GM21381 (cell line): Measurements from ENCODE around the gene LIPG.
"Not testable (repeated sequence)": the region's sequence is repeated elsewhere in the genome, so short reads cannot be mapped to it uniquely, and the experiment has no call there.

Source experiments
- ATAC-seq: cut with Tn5 transposase; IDR thresholded peaks from one replicate; pipeline ENCODE4 v1.9.1; 2021; ENCODE audit warnings: mild to moderate bottlenecking, moderate library complexity; ENCODE audit not compliant: unreplicated experiment

LIPG gene

DNA sequence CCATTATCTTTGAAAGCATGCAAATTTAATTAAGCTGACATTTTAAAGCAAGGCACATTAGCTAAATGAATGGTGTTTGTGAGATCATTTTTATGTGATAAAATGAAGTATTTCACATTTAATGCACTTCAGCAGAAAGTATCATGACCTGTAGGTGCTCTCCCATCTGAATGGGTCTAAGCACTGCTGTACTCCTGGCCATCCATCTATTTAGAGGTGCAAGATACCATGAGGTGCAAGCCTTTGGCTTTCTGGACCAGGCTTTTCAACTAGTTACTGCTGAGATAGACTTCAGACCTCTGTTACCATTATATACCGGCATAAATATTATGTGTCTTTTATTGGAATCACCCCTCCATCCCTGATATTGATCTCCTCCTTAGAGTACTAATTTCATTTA, 15.6 kb upstream of the LIPG start:
- no peak for ATAC-seq

DNA sequence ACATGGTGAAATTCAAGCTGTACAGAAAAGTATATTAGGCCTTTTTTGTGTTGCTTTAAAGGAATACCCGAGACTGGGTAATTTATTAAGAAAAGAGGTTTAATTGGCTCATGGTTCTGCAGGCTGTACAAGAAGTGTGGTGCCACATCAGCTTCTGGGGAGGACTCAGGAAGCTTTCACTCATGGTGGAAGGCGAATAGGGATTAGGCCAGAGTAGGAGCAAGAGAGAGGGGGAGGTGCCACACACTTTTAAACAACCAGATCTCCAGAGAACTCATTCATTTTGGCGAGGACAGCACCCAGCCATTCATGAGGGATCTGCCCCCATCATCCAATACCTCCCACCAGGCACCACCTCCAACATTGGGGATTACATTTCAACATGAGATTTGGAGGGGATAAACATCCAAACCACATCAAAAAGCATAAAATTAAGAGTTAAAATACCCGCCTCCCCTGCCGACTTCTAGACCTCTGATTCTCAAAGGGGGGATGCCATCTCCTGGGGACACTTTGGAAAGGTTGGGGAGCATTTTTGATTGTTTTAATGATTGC, 15.1 kb upstream of the LIPG start:
- no peak for ATAC-seq

DNA sequence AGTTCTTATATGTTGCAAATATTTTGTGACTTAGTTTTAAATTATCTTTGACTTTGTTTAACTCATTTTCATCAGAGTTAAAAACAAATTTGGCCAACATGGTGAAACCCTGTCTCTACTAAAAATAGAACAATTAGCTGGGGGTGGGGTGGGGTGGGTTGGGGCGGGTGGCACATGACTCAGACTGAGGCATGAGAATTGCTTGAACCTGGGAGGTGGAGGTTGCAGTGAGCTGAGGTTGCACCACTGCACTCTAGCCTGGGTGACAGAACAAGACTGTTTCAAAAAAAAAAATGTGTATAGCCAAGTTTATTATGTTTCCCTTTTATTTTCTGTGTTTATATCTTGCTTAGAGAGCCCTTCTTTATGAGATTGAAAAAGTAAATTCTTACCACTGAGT, 14.2 kb upstream of the LIPG start:
- ATAC-seq = no peak

DNA sequence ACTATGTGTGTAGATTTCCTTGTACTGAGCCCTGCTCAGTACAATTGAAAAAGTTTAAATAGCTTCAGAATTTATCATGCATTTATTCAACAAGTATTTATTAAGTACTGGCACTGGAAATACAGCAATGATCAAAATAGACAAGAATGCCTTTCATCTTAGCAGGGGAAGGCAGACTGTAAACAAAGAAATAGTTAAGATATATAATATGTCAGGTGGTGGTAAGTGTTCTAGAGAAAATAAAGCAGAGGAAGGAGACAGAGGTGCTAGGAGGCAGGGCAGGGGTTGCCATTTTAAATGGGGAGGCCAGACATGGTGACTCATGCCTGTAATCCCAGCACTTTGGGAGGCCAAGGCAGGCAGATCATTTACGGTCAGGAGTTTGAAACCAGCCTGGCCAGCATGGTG, 13.6 kb upstream of the LIPG start:
- no peak for ATAC-seq

DNA sequence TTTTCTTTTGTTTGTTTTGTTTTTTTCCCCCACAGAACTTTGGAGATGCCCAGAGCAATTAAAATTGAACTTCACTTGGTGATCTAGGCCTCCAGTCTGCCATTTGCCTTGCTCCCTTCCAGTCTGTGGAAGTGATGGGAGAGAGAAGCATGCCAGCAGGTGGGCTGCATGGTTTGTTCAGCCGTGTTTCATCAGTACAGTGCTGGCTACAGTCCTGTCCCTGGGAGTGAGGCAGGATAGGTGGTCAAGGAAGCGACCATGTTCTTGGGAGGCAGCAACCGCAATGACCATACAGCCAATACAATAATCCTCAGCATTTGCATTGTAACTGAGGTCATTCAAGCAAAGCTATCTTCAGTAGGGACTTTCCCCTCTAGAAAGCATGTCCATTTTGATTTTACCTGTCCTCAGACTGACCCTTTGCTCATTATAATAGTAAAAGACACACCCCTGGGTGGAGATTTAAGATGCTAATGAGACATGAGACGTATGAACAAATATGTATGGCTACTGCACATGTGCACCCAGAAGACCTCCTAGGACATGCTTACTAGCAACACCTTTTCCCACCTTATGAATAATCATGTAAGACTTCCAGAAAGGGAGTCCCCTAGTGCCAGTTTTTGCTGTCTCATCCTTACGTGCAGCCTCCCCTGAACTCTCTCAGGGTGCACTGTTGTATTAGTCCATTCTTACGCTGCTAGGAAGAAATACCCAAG, 11.1 kb upstream of the LIPG start:
- ATAC-seq = no peak

- no peak for ATAC-seq
Measured at GRCh38 chr18:49553003-49553402, 8.9 kb upstream of the LIPG start.

- no peak for ATAC-seq
Measured at GRCh38 chr18:49555641-49556040, 6.2 kb upstream of the LIPG start.

DNA sequence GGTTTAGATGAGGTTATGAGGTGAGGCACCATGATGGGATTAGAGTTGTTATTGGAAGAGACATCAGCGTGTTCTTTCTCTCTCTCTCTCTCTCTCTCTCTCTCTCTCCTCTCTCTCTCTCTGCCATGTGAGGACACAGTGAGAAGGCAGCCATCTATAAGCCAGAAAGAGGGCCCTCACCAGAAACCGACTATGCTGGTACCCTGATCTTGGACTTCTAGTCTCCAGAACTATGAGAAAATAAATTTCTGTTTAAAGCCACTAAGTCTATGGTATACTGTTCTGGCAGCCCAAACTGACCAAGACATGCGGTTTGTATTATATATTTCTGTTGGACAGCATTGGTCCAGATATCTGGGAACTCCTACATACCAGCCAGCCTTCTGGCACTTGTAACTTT, 3.5 kb upstream of the LIPG start:
- no peak for ATAC-seq

DNA sequence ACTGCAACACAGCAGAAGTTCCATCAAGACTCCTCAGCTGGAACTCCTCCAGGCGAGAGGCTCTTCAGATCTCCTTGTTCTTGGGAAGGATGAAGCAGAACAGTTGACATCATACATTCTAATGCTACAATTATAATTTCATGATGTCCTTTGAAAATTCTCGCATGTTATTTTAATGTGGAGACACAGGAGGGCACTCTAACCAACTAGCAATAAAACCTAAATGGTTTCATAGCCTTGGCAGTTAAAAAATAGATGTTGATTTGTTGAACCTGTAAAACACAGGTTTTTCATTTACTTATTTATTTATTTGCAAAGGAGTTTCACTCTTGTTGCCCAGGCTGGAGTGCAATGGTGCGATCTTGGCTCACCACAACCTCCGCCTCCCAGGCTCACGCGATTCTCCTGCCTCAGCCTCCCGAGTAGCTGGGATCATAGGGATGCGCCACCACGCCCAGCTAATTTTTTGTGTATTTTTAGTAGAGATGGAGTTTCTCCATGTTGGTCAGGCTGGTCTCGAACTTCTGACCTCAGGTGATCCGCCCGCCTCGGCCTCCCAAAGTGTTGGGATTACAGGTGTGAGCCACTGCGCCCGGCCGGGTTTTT, 2.4 kb upstream of the LIPG start:
- not testable (repeated sequence) for ATAC-seq

- ATAC-seq = no peak
Measured at GRCh38 chr18:49560277-49560623, 1.6 kb upstream of the LIPG start.

- ATAC-seq = no peak
Measured at GRCh38 chr18:49560624-49561288, 1.1 kb upstream of the LIPG start.

DNA sequence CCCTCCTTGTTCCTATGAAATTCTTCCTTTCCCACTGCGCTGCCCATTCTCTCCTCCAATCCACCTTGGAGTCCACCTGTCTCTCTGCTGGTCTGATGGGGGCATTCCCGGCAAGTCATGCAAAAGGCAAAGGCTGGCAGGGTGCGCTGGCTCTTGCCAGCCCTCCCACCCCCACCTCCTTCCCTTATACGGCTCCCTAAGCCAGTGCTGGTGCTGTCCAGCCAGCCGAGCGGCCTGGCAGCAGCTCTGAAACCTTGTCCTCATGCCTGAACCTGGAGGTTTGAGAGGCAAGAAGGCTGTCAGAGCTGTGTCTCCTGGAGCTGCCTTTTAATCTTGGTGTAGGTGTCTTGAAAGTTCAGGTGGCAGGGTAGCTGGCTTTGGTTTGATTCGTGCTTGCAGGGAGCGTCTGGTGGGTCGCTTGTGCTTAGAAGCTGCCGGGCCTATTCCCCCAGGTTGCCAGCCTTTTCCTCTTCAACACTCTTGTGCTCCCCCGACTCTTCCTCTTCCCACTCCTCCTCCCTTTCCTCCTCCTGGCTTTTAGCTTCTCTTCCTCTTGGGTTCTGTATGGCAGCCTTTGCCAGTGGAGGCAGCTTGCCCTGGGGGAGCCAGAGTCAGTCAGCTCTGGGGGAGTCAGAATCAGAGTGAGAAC, 748 bp downstream of the LIPG start:
- no peak for ATAC-seq

- ATAC-seq = no peak
Measured at GRCh38 chr18:49563130-49563540, 1.3 kb downstream of the LIPG start.

DNA sequence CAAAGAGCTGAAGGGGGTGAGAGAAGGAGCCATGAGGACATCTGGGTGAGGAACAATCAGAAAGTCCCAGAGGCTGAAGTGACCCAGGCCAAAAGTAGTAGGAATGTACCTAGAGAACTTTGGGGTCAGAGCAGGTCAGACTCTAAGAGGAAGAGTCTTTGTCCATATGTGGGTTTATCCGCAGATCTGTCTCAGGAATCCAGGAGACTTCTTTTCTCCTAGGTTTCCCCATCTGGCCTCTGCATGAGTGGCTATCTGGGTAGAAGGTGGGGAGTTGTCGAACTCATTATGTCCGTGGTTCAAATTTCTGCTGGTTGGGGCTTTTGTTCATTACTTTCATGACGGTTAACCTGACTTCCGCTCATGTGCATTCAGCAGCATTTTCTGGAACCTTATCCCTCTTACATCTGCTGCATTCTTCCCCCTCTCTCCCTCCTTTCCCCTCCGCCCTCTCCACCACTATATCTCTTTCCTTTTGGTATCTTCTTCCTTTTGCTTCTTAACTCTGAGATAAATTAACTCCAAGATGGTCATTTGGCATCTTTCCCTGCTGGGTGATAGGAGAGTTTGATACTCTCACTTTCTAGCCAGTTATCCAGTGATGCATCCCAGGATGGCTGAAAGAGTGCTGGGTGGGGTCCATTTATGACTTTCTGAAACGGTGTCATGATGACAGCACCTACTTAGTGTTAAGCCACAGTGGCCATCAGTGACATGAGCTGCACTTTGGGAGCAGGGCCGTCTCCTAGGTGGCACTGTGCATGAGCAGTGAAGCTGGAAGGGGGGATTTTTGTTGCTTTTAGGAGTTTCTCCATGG, 2.1 kb downstream of the LIPG start:
- no peak for ATAC-seq

DNA sequence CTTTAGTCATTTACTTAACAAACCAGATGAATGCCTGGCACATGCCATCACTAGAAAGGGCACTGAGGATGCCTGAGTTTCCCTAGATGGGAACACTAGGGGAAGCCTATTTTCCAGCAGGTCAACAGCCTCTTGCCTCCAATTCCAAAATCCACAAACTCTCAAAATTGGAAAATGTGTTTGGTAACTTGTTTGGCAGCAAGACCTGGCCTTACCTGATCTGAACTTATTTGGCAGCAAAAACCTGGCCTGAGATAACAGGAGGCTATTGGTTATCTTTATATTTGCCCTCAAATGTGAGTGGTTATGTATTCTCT, 2.6 kb downstream of the LIPG start:
- ATAC-seq = no peak

- ATAC-seq = no peak
Measured at GRCh38 chr18:49565101-49565500, 3.2 kb downstream of the LIPG start.

GRCh38 chr18:49565612-49566011, 3.8 kb downstream of the LIPG start:
- ATAC-seq = no peak

- ATAC-seq = no peak
Measured at GRCh38 chr18:49566217-49566770, 4.4 kb downstream of the LIPG start.

GRCh38 chr18:49566985-49567384, 5.1 kb downstream of the LIPG start:
- ATAC-seq = no peak

- no peak for ATAC-seq
Measured at GRCh38 chr18:49569724-49570123, 7.9 kb downstream of the LIPG start.

GRCh38 chr18:49570836-49571235, 9.0 kb downstream of the LIPG start:
- no peak for ATAC-seq
